Activated CD4-positive, alpha-beta T cell treated with anti-CD3 and anti-CD28 coated beads, Interleukin-2, amount 50 U/mL, for 1 hour (primary cell): ENCODE results near the gene TWIST2.

ENCODE experiments used
- DNase-seq: peaks from one replicate; pipeline ENCODE4 v3.0.0-alpha.2; 2020

The TWIST2 gene

DNA sequence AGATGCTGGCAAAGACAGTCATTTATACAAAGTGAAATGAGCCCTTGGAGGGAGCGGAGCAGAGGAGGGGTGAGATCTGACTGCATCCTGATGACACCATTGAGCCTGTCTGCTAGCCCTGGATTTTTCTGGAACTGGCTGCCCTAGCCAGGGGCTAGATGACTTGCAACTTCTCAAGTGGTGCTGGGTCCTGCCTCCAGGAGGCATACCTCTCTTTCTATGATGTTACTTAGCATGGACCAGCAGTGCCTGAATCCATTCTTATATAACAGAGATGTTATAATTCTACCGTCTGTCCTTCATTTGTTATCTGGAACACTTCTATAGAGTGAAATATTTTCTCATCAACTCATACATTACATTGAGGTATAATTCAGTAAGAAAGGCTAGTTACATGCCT, 8.5 kb upstream of the TWIST2 start:
- DNase-seq, result no peak

GRCh38 chr2:238841542-238842164, 6.2 kb upstream of the TWIST2 start:
- no peak for DNase-seq

GRCh38 chr2:238843476-238843875, 4.4 kb upstream of the TWIST2 start:
- DNase-seq, result no peak

DNA sequence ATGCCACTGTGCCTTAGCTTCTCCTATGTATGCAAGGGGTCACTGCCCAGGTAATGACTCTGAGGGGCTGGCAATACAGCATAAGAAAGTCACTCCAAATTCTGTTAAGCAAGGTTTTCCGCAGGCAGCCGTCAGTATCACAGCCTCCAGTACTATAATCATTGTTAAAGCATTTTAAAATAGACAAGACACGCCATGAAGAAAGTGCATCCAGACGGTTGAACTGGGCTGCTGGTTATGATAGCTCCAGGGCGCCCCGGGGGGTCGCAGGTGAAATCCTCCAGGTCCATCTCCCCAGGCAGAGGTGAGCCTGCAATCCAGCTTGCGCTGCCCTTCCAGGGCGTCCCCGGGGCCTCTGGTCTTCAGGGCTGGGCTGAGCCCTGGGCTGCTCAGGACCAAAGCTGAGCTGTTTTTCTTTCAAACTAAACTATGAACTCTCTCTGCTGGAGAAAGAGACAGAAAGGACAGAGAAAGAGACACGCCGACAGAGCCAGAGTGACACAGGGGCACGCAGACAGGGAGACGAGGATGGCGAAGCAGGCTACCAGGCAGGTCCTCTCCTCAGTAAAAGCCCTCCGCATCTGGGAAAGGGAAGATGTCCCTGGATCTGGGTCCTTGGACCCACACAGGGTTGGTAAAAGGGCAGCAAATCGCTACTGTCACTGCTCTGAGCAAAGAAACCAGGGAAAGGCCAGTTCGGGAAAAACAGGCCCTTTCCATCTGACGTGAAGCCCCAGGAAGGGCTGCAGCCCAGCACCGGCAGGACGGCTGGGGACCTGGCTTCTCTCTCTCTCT, 2.1 kb upstream of the TWIST2 start:
- no peak for DNase-seq

- DNase-seq, result no peak
Observed at GRCh38 chr2:238846378-238846627, 1.6 kb upstream of the TWIST2 start.

DNA sequence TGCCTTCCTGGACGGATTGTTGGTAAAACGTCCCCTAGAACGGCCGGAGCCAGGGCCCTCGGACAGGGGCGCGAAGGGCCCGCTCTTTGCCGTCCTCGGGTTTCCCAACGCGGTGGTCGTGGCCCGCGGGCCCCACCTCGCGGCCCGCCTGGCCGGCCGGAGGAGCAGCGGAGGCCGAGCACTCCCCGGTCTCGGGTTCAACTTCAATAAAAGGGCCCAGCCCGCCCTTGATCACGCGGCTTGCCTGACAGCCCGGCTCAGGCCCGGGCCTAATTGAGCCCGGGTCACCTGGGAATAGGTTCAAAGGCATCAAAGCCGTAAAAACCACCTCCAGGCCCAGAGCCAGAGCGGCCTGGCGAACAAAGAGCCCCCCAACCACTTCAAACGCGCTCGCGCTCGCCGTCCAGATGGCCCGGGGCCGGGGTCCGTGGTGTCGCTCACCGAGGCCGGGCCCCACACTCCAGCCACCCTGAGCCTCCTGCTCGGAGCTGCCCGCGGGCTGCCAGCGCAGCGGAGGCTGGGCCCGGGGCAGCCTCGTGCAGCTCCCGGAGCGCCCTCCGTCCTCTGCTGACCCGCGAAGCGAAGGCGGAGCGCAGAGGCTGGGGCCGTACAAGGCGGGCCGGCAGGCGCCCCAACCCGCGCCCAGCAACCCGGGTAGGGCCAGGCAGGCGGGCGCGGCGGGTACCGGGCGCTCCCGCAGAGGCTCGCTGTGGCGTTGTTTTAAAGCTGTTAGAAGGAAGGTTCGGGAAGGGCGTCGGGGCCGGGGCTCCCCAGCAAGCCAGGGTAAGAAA, 1.1 kb upstream of the TWIST2 start:
- no peak for DNase-seq

GRCh38 chr2:238847419-238847801, 475 bp upstream of the TWIST2 start:
- no peak for DNase-seq

GRCh38 chr2:238848691-238848975, 748 bp downstream of the TWIST2 start:
- DNase-seq, result no peak

DNA sequence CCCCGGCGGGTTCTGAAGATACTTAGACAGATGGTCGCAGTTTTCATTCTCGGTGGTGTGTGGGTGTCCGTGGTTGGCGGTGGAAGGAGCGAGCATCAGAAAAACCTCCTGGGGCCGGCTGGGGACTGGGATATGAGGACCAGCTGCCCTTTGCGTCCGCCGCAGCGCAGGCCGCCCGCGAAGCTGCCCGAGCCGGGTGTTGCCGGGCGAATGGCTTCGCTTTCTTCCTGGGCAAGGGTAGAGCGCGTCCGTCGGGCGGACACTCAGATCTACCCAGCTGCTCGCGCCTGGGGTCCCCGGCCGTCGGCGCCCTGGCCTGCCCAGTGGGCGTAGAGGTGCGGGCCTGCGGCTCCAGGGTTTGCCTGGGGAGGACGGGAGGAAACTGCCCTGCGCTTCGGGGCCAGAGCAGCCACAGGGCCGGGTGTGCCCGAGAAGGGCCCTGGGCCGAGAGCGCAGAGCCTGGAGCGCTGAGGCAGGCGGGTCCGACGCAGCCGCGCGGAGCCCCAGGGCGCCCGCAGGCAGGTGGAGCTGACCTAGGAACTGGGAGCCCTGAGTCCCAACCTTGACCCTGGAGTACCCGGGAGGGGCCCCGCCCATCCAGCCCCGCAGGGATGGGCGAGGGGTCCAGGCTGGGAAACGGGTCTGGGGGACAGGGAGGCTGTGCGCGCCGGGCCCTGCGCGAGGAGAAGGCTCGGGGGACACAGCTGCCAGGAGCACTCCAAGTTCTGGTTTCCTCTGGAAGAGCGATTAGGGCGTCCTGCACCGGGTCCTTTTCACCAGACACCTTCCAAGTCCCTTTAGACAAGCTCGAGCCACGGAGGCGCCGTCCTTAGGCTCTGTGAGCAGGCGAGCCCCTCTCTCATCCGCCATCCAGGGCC, 1.3 kb downstream of the TWIST2 start:
- DNase-seq, result no peak

- no peak for DNase-seq
Observed at GRCh38 chr2:238850091-238850490, 2.2 kb downstream of the TWIST2 start.

DNA sequence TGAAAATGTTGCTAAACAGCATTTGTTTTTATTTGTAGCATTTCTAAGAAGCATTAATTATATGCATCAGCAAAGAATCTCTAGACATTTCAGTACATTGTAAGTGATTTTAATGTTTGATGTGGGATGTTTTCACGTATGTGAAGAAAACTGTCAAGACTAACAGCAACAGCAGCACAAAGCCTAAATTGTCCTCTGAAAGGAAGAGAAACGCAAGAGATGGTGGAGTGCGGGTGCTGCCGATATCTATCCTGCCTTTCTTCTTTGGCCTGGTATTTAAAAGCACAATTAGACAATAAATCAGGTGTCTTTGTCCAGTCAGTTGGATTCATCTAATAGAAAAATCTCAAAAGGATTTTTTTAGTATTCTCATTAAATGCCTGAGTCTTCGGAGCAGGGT, 3.1 kb downstream of the TWIST2 start:
- no peak for DNase-seq

DNA sequence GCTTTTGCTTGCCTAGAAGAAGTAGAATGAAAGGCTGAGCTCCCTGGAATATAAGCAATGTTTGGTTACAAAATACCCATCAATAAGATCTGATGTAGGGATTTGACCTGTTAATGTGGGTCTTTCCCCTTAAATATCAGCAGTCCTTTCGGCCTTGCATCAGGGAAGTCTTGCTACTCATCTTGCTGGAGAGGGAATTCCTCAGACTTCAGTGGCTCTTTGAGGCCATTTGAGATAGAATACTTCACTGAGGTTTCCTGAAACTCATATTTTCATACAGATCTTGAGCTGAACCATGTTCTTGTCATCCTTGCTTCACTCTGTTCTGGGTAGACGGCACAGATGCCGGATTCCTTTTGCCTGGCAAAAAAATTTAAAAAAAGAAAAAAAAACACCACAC, 3.9 kb downstream of the TWIST2 start:
- DNase-seq, result no peak

- no peak for DNase-seq
Observed at GRCh38 chr2:238852206-238852869, 4.5 kb downstream of the TWIST2 start.

- DNase-seq, result no peak
Observed at GRCh38 chr2:238853218-238853617, 5.3 kb downstream of the TWIST2 start.

DNA sequence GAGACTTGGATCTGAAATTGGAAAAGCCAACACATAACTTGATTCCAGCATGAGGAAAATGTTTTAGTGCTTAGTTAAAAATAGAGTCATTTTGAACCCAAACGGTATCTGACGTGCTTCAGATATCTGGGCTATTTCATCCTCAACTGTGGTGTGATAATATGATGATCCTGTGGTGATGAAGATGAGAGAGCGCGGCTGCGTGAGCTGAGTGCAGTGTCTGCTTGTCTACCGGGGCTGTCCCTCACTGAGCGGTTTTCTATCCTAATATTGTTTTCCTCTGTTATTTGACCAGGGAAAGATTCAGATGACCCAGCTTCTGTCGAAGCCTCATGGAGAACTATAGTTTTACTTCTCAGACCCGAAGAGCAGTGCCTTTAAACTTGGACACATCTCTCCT, 5.8 kb downstream of the TWIST2 start:
- no peak for DNase-seq

DNA sequence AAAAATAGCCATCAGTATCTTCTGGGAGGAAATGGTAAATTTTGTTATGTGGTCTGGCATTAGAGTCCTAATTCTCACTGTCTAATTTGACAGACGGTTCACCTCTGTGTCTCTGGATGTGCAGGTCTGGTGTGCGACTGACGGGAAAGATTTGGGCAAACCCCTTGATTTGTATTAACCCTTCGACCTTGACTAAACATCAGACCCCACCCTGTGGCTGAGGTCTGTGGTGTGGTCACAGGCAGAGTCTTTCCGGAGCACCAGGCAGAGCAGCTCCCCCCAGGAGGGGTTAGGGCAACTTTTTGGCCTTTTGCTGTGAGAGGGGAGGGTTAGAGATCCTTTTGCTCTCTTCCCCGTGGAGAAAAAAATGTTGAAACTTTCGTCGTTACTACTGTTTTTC, 6.4 kb downstream of the TWIST2 start:
- no peak for DNase-seq

DNA sequence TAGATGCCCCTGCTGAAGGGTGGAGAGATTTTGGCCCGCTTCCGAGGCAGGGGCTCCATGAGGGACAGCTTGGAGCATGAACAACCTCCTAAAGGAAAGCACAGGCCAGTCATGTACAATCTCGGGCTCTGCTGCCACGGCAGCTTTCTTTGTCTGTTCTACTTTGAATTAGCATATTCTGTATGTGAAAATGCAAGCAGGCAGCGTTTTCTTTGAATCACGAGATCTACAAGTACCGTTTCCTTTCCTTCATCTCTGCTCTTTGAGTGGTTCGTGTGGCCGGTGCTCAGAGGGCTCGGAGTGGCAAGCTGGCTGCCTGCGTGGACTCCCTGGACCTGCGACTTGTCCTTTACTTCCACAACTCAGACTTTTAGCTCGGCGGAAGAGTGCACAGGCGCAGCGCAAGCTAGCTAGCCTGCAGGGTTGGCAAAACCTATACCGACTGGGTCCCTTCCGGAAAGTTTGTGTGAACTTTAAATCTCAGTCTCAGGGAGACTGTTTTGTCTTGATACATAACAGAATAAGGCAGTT, 6.9 kb downstream of the TWIST2 start:
- no peak for DNase-seq

DNA sequence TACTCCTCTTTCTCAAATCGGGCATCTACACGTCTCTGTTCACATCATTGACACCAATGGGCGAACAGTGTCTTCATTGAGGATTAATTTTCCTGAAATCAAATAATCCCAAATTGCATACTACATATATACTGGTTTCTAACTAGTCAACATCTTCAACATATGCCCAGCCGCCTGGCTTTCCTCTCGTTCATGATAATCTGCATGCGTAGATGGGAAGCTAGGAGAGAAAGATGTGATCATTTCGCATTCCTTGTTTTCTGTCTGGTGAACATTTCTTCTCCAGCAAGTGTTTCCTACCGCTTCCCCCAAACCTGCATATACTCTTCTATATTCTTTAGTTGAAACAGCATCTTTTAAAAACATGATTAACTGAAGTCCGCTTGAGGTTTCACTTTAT, 7.4 kb downstream of the TWIST2 start:
- DNase-seq, result no peak

- no peak for DNase-seq
Observed at GRCh38 chr2:238855891-238856580, 8.2 kb downstream of the TWIST2 start.

DNA sequence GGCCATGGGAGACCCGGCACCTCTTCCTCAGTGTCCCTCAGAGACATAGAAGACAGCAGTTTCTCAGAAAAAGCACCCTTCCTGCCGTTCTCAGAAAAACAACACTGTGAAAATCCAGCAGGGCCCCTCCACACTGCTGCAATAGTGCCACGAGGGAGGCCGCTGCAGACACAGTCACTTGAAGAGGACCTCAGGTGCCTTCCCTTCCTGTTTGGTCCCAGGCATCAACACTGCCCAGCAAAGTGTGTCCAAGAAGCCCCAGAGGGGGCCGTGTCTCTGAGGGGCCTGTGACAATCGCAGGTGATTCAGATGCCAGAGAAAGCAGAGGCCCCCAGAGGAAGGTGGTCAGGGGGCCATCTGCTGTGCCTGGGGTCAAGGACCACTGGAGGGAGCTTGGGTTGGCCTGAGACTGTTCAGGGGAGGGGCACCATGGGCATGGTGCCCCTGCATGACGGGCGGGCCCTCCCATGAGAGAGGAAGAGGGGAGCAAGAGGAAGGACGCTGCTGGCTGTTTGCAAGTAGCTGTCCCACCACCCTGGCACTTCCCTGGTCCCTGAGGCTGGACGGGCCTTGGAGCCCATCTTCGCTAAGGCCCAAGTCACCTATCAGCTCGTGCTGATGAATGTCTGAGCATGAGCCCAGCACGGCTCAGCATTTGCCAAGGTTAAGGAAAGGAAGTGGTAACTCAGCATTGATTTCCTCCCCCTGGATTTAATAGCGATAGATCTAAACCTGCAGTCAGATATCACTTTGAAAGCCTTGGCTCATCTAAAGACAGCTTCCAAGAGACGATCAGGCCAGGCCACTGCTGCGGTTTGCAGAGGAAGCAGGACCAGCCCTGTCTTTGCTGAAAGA, 9.1 kb downstream of the TWIST2 start:
- DNase-seq, result no peak

- DNase-seq, result no peak
Observed at GRCh38 chr2:238857959-238858358, 10.1 kb downstream of the TWIST2 start.
